Ovary (tissue), 3 donors: Measurements from ENCODE around the gene IL17RD.

Source experiments
- CTCF ChIP-seq, 3 donors: fragments of 450-650 bp in 2 of 3; fragments of 200-600 bp in 1 of 3; IDR thresholded peaks; one replicate each; pipeline versions ENCODE4 v1.5.1 to v1.8.0; 2016 to 2022; ENCODE audit warnings: antibody characterized with exemption in 3 of 3, mild to moderate bottlenecking in 1 of 3
- POLR2A ChIP-seq: fragments of 450-650 bp; IDR thresholded peaks from one replicate; pipeline ENCODE4 v1.6.1; 2017; ENCODE audit warnings: antibody characterized with exemption, mild to moderate bottlenecking, moderate library complexity
- donor health status: DM: no; HTN: no; CAD: no.

- TF ChIP-seq POLR2A (no peak), CTCF (IDR thresholded peaks at IDR 0.05) (peak; percentile 64 to 92 (median 89))
These were observed 65.0 kb downstream of the IL17RD start for GRCh38 chr3:57100046-57100695.
